ENCODE results near the gene MIP.
"Not testable (repeated sequence)": the region's sequence is repeated elsewhere in the genome, so short reads cannot be mapped to it uniquely, and the experiment has no call there.

Gene MIP

DNA sequence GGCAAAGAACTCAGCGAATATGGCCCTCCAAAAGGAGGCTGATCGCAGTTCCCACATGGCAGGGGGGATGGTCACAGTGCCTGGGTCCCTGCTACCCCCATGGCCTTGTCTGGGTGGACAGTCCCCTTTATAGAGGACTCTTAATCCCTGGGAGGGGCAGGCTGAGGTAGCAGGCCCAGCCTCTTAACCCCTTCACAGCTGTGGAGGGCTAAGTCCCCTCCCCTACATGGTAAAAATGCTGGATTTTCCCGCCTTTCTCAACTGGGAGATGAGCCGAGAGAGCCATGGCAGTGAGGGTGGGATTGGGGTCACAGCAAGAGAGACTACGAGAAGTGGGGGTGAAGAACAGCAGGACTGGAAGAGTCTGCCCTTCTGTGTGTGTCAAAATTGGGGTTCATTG, at the start of gene MIP:
Gene MIP, minus strand, starts transcription at position 101 of the 400 bp plus-strand sequence. Its CDS starts 44 bp downstream, at position 57.
- DNase-seq (ENCODE audit: low read depth) = no peak

DNA sequence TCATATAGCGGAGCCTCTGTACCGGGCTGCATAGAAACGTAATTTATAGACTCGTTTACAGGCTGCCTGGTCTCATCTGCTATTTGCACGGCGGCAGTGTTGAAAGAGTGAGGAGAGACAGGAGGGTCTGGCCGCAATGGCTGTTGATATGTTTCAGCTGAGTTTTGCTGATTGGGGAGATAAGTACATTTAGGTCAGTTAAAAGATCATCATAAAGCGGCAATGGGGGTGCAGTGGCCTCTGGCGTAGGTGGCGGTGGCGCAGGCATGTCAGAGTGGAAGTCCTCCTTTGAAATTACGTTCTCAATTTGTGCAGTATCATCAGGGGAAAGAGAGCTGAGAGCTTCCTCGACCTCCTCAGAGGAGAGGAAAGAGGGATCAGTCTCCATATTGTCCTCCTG, 45.4 kb upstream of the MIP start:
- not testable (repeated sequence) for DNase-seq (ENCODE audit: low read depth)

- not testable (repeated sequence) for DNase-seq (ENCODE audit: low read depth)
Observed at GRCh38 chr12:56499452-56499851, 45.0 kb upstream of the MIP start.

DNA sequence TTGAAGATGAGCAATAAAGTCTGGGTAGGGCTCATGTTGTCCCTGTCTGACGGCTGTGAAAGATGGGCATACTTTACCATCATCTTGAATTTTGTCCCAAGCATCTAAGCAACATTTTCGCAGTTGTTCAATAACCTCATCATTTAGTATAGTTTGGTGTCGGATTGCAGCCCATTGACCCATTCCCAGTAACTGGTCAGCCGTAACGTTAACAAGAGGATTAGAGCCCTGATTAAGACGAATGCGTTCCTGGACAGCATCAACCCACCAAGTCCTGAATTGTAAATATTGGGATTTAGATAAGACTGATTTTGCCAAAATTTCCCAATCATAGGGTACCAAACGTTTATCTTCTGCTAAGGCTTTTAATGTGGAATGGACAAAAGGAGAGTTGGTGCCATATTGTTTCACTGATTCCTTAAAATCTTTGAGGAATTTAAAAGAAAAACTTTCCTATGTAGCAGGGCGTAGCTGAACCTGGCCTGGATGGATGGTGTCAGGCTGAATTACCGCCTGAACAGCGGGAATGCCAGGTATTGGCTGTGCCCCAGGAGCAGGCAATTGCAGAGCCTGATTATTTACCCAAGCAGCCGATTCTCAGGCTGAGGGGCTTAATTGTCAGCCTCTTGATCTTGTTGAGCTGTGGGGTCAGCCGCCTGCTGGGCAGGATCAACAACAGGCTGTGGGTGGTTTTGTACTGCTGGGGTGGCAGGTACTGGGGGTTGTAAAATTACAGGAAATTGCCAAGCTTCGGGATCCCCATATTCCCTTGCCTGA, 43.9 kb upstream of the MIP start:
- not testable (repeated sequence) for DNase-seq (ENCODE audit: low read depth)

- not testable (repeated sequence) for DNase-seq (ENCODE audit: low read depth)
Observed at GRCh38 chr12:56496704-56497103, 42.2 kb upstream of the MIP start.

DNA sequence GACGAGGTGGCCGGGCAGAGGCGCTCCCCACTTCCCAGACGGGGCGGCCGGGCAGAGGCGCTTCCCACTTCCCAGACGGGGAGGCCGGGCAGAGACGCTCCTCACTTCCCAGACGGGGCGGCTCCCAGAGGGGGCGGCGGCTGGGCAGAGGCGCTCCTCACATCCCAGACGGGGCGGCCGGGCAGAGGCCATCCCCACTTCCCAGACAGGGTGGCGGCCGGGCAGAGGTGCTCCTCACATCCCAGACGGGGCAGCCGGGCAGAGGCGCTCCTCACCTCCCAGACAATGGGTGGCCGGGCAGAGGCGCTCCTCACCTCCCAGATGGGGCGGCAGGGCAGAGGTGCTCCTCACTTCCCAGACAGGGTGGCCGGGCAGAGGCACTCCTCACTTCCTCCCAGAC, 40.0 kb upstream of the MIP start:
- DNase-seq (ENCODE audit: low read depth) = not testable (repeated sequence)

DNA sequence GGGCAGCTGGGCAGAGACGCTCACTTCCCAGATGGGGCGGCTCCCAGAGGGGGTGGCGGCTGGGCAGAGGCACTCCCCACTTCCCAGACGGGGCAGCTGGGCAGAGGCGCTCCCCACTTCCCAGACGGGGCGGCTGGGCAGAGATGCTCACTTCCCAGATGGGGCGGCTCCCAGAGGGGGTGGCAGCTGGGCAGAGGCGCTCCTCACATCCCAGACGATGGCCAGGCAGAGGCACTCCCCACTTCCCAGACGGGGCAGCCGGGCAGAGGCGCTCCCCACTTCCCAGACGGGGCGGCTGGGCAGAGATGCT, 39.6 kb upstream of the MIP start:
- not testable (repeated sequence) for DNase-seq (ENCODE audit: low read depth)

DNA sequence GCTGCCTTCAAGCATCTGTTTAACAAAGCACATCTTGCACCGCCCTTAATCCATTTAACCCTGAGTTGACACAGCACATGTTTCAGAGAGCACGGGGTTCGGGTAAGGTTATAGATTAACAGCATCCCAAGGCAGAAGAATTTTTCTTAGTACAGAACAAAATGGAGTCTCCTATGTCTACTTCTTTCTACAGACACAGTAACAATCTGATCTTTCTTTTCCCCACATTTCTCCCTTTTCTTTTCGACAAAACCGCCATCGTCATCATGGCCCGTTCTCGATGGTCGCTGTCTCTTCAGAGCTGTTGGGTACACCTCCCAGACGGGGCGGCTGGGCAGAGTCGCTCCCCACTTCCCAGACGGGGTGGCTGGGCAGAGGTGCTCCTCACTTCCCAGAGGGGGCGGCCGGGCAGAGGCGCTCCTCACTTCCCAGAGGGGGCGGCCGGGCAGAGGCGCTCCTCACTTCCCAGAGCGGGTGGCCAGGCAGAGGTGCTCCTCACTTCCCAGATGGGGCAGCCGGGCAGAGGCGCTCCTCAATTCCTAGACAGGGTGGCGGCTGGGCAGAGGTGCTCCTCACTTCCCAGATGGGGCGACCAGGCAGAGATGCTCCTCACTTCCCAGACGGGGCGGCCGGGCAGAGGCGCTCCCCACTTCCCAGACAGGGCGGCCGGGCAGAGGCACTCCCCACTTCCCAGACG, 39.1 kb upstream of the MIP start:
- not testable (repeated sequence) for DNase-seq (ENCODE audit: low read depth)

DNA sequence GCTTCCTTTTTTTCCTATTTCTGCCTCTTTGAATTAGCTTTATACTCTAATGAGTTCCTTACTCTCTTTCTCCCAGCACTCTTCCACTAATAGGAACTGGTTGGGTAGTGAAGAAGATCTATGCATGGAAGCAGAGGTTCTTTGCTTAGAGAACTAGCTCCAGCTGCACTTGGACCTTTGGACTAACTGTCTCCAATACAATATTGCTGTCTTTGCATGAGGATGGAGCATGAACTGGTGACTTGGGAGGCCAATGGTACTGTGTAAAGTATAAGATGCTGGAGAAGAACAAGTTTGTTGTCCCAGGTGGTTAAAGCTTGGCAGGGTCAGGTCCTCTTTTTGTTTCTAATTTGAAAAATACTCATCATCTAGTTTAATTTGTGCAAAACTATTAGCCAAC, 35.9 kb upstream of the MIP start:
- no peak for DNase-seq (ENCODE audit: low read depth)

DNA sequence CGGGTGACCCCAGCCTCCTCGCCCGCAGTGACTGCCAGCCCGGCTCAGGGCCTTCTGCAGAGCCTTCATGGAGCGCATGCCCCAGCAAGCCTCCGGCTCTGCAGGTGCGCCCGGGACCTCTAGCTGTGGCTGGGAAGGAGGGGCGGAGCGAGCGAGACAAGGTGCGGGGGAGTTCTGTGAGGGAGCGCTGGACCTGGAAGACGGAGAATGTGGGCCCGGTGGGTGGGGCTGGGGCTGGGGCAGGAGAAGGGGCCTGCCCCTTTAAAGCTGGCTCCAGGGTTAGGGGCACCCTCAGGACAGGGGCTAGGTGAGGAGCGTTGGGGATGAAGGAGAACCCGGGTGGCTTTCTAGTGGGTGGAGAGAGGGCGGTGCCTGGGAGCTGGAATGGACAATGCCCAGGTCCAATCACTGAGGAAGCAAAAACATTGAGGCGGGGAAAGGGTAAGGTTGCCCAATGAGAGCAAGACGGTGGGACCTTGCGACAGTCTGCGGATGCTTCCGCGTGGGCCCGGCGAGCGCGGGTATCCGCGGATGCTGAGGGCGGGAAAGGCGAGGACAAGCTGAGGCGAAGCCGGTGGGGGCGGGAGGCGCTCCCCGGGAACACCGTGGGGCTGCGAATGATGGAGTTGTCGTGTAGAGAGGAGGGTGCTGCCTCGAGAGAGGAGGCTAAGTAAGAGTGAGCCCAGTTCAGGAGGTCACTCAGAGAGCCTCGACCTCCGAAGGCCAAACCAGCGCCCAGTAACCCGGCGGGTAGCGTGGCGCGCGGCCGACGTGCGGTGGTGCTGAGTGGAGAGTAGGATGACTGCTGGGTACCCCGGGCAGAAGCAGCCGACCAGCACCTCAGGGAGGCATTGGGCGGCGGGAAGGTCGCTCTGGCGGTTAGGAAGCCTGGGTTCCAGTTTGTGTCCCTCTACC, 33.8 kb upstream of the MIP start, which contains the start of gene GLS2:
Gene GLS2, minus strand, starts transcription at position 121 of the 915 bp plus-strand sequence. Its CDS starts 43 bp downstream, at position 78.
- peak; percentile 28 for DNase-seq (ENCODE audit: low read depth)

DNA sequence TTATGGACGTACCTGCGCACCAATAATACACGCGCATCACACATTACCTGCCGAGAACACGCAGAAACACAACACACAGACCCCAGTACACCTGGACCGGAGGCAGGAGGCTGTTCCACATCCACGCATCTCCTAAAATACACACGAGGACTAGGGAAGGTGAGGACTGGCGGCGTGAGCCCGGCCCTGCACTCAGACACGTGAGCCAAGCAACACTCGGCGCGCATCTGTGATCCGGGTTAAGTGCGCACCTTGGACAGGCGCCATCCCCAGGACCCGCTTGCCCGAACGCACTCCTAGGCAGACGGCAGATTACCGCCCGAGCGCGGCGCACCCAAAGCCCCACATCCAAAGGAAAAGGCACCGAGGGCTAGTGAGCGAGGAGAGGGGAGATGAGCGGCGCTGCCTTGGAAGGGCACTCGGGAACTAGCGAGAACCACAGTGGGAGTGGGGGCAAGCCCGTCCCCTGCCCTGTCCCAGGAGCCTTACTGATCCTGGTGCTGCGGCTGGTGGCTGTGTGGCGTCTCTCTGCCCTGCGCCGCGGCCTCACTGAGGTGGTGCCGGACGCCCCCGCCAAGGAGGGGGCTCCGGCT, 33.1 kb upstream of the MIP start:
- no peak for DNase-seq (ENCODE audit: low read depth)

DNA sequence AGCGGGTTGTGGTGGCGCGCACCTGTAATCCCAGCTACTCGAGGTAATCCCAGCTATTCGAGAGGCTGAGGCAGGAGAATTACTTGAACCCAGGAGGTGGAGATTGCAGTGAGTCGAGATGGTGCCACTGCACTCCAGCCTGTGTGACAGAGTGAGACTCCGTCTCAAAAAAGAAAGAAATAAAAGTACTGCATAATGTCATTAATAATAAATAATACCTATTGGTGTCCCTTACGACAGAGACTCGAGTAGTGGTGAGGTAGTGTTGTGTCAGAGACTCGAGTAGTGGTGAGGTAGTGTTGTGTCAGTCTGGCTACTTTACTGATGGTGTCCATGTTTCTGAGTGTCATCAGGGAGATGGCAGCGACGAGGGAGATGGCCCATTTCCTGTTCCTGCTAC, 32.2 kb upstream of the MIP start:
- no peak for DNase-seq (ENCODE audit: low read depth)

DNA sequence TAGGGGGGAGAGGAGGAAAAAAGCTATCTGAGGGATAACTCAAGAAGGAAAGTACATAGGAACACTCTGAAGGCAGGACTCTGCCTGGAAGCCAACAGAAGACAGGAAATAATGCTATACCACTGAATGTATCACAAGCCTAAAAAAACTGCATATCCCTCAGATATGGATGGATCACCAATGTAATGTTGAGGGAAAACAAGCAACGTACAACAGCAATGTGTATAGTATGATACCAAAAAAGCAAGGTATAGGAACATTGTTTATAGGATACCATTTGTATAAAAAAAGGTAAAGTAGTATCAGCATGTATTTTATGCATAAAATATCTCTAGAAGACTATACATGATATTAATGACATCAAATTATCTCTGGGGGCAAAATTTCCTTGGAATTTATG, 30.1 kb upstream of the MIP start:
- no peak for DNase-seq (ENCODE audit: low read depth)

GRCh38 chr12:56479625-56480024, 25.2 kb upstream of the MIP start:
- DNase-seq (ENCODE audit: low read depth) = no peak

DNA sequence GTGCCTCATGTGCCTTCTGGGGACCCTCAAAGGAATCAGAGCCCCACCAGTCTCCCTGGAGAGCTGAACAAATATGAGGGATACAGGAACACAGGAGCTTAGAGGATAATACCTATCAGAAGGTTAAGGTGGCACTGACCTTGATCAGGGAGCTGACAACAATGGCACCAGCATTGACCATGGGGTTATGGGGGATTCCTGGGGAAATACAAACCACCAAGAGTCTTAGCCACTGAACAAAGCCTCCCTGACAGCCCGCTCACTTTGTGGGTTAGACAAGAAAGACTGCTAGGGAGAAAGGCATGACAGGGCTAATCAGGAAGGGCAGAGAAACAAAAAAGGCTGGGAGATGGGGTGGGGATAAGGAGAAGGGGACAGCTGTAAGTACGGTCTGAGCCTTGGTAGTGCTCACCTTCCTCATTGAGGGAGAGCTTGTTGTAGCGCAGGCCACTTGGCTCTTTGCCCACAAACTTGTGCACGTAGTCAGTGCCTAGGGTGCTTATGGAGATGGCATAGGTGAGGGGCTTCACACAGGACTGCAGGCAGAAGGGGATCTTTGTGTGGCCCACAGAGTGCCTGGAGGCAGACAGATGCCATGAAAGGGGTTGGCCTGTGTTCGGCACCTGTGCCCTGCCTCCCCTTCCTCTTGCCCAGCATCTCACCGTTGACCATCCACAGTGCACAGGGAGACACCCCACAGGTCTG, 23.2 kb upstream of the MIP start:
- no peak for DNase-seq (ENCODE audit: low read depth)

GRCh38 chr12:56476972-56477432, 22.5 kb upstream of the MIP start:
- no peak for DNase-seq (ENCODE audit: low read depth)

DNA sequence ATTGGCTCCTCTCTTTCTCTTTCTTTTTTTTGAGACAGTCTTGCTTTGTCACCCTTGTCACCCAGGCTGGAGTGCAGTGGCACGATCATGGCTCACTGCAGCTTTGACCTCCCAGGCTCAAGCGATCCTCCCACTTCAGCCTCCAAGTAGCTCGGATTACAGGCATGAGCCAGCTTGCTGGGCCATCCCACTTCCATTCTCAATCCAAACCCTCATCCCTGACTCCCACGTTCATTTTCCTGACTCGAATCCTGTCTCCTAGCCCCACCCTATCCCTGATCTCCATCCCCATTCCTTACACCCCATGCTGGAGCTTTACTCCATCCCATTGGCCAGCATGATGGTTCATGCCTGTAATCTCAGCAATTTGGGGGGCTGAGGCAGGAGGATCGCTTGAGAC, 21.7 kb upstream of the MIP start:
- DNase-seq (ENCODE audit: low read depth) = no peak

GRCh38 chr12:56474389-56474788, 19.9 kb upstream of the MIP start:
- DNase-seq (ENCODE audit: low read depth) = no peak

DNA sequence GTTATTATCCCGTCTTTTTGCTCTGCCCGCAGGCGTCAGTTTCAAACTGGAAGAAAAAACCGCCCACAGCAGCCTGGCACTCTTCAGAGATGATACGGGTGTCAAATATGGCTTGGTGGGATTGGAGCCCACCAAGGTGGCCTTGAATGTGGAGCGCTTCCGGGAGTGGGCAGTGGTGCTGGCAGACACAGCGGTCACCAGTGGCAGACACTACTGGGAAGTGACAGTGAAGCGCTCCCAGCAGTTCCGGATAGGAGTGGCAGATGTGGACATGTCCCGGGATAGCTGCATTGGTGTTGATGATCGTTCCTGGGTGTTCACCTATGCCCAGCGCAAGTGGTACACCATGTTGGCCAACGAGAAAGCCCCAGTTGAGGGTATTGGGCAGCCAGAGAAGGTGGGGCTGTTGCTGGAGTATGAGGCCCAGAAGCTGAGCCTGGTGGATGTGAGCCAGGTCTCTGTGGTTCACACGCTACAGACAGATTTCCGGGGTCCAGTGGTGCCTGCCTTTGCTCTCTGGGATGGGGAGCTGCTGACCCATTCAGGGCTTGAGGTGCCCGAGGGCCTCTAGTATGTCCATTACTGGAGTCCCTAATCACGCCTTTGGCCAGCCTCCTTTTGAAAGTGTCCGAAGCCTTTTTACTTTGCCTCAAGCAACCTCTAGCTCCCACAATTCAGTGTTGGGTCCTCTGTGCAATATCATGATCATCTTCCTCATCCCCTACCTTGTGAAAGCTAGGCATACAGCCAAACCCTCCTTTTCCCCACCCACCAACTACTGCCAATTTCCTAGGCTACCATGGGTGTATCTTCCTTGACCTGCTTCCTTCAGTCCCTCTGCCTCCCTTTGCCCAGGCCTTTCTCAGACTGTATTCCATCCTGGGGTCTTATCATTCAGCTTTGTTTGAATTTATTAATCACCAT, 14.8 kb upstream of the MIP start:
- DNase-seq (ENCODE audit: low read depth) = no peak

Data from GM04503 (cell line).